ENCODE measurements around the gene TAB2.
"Not testable (repeated sequence)": the region's sequence is repeated elsewhere in the genome, so short reads cannot be mapped to it uniquely, and the experiment has no call there.

The TAB2 gene

GRCh38 chr6:149437212-149437611 lies 119.7 kb downstream of the TAB2 start:
- TF ChIP-seq CTCF (IDR thresholded peaks at IDR 0.05): no peak
- no peak overlapping the region for H3K27ac ChIP-seq
- no peak for DNase-seq (ENCODE audit: low spot score)
- H3K4me3 ChIP-seq: no peak overlapping the region

- no peak overlapping the region for H3K4me3 ChIP-seq
- no peak for DNase-seq (ENCODE audit: low spot score)
- H3K27ac ChIP-seq: no peak overlapping the region
- TF ChIP-seq CTCF (IDR thresholded peaks at IDR 0.05): no peak
These were observed 121.3 kb downstream of the TAB2 start for GRCh38 chr6:149438855-149439254.

GRCh38 chr6:149439626-149440025 lies 122.1 kb downstream of the TAB2 start:
- no peak overlapping the region for H3K27ac ChIP-seq
- H3K4me3 ChIP-seq: no peak overlapping the region
- no peak for DNase-seq (ENCODE audit: low spot score)
- no peak for TF ChIP-seq CTCF (IDR thresholded peaks at IDR 0.05)

- no peak overlapping the region for H3K4me3 ChIP-seq
- DNase-seq (ENCODE audit: low spot score): no peak
- no peak overlapping the region for H3K27ac ChIP-seq
- no peak for TF ChIP-seq CTCF (IDR thresholded peaks at IDR 0.05)
These were observed 123.5 kb downstream of the TAB2 start for GRCh38 chr6:149440735-149441671.

- TF ChIP-seq CTCF (IDR thresholded peaks at IDR 0.05): no peak
- no peak overlapping the region for H3K27ac ChIP-seq
- no peak for DNase-seq (ENCODE audit: low spot score)
- no peak overlapping the region for H3K4me3 ChIP-seq
These were observed 124.2 kb downstream of the TAB2 start for GRCh38 chr6:149441740-149442139.

- H3K27ac ChIP-seq: no peak overlapping the region
- TF ChIP-seq CTCF (IDR thresholded peaks at IDR 0.05): no peak
- H3K4me3 ChIP-seq: no peak overlapping the region
- DNase-seq (ENCODE audit: low spot score): no peak
These were observed 126.1 kb downstream of the TAB2 start for GRCh38 chr6:149443411-149444181.

- DNase-seq (ENCODE audit: low spot score); H3K27ac ChIP-seq; H3K4me3 ChIP-seq: not testable (repeated sequence)
These were observed 127.0 kb downstream of the TAB2 start for GRCh38 chr6:149444360-149445094.

All from coronary artery (tissue), 2 donors.